Neuron (in vitro differentiated cells): Measurements from ENCODE around the gene MOG.

Experiments
- H2AFZ ChIP-seq: one replicate; pipeline ENCODE4 v1.6.1; 2013; ENCODE audit warnings: low read depth, mild to moderate bottlenecking, inconsistent platforms, low read length, moderate library complexity
- H3K27me3 ChIP-seq: one replicate; pipeline ENCODE4 v1.6.1; 2013; ENCODE audit warnings: low read length; ENCODE audit not compliant: insufficient read depth
- H3K36me3 ChIP-seq: one replicate; pipeline ENCODE4 v1.6.1; 2013; ENCODE audit warnings: low read length; ENCODE audit not compliant: insufficient read depth
- H3K4me1 ChIP-seq: one replicate; pipeline ENCODE4 v1.6.1; 2013; ENCODE audit warnings: low read length; ENCODE audit not compliant: insufficient read depth
- H3K4me3 ChIP-seq: 2 replicates; pipeline ENCODE4 v1.5.1; 2013; ENCODE audit warnings: mild to moderate bottlenecking, low read length, moderate library complexity
- H3K9me3 ChIP-seq: one replicate; pipeline ENCODE4 v1.6.1; 2013; ENCODE audit warnings: low read length

MOG gene

DNA sequence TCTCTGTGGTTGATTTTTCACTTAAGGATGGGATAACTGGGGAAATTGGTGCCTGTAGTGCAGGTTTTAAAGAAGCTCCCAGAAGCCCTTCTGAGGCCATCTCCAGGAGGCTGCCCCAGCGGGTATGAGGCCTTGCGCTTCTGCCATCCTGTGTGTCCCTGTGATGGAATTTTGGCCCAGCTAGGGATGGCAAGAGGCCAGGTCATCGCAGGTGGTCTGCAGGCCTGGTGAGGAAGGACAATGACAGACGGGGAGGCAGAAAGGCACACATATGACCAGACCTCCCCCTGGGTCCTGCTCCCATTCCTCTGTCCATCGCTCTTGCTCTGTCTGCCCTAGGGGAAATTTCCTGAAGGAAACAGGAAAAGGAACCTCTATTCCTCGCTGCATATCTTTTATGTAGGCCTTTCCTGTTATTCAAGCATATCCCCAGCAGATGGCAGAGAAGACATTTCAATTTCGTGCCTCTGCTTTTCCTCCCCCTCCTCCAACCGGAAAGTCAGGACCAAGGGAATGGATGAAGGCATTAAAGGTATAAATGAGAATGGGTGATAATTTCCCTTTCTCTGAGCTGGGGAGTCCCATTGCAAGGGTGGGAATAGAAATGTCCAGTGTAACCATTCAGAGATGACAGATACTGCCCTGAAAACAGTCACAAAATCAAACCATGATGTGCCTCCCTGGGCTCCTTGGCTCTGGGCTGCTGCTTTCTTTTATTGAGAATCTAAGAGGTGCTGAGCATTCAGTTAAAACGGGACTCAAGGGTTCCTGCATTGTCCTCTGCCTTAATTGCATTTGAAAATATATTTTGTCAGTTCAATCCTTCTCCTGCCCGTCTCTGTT is 48.7 kb downstream of the MOG start:
- no peak overlapping the region for H3K4me3 ChIP-seq

DNA sequence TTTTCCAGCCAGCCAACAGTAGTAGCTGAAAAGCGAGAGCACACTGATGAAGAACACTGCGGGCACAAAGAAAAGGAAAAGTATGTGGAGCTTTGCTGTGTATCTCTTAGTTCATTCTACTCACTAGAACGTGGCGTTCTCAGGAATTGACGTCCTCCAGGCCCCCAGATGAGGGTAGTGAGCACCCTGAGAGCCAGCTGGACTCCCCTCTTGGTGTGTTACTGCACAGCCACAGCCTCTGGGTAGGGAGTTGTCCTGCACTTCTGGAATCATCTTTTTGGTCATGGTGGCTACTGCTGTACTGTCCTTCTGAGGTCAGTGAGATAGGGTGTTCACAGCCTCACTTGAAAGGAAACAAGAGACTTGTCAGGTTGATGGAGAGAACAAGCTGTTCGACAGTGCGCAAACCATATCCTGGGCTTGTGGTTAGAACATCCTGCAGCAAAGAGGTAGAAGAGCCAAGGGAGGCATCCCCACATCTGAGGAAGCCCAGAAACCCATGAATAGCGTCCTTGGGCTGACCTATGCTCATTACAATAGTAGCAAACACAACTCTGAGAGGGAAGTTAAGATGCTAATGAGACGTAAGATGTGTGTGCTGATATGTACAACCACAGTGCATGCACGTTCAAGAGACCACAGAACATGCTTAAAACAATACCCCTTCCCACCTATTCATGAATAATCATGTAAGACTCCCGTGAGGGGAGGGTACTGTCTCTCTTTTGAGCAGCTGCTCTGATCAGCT is 51.7 kb downstream of the MOG start:
- Histone ChIP-seq H2AFZ (no peak overlapping the region), H3K36me3 (no peaks in the 10 kb centered on the region), H3K4me3 (no peak overlapping the region), H3K27me3 (no peaks in the 10 kb centered on the region), H3K9me3 (no peaks in the 10 kb centered on the region), H3K4me1 (no peaks in the 10 kb centered on the region)

More for the DNA sequence above, 48.7 kb downstream of the MOG start:
- no peaks in the 10 kb centered on the region for H3K36me3 ChIP-seq
- no peaks in the 10 kb centered on the region for H3K9me3 ChIP-seq
- H3K27me3 ChIP-seq = no peaks in the 10 kb centered on the region
- H2AFZ ChIP-seq = no peak overlapping the region
- H3K4me1 ChIP-seq = no peaks in the 10 kb centered on the region

DNA sequence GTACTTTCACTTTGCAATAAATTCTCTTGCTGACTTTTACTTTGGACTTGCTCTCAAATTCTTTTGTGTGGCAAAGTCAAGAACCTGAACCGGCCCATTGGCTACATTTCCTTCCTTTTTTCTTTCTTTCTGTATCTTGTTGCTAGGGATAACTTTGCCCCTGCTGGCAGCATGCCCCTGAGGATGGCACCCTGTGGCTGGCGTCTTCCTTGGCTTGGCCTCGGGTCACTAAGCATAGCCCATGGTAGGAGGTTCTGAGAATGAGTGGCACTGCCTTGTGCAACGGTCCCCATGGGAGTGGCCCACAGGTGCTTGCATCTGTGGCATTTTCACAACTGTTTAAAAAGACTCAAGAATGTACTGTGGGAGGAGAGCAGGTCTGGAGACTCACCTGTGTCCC is 52.3 kb downstream of the MOG start:
- Histone ChIP-seq H3K4me1 (no peaks in the 10 kb centered on the region), H3K4me3 (no peak overlapping the region), H2AFZ (no peak overlapping the region), H3K27me3 (no peaks in the 10 kb centered on the region), H3K9me3 (no peaks in the 10 kb centered on the region), H3K36me3 (no peaks in the 10 kb centered on the region)

DNA sequence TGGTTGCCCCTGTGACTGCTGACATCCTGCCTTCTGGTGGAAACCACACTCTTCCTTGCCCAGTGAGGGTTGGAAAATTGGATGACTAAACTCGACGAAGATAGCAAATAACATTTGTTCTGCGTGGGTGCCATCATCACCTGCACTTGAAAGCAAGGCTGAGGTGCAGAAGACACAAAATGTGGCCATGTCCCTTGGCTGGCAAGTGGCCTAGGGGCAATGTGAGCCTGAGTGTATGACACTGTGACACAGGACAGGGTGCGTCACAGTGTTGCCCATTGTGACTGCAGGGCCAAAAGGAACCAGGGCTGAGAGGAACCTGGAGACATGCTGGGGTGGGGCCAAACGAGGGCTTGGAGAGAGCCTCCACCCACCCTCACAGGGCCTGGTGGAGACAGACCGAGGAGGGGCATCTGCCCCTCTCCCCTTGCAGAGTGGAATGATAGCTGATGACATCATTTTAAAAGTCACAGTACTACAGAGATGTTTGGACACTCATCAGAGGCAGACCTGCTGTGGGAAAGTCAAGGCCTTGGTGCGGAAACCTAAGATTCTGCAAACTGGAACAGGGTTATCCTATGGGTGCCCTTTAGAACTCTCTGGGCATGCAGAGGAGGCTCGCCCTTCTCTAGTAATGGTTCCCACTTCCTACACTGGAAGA is 53.5 kb downstream of the MOG start:
- Histone ChIP-seq H3K36me3 (no peaks in the 10 kb centered on the region), H2AFZ (no peak overlapping the region), H3K4me1 (no peaks in the 10 kb centered on the region), H3K4me3 (no peak overlapping the region), H3K27me3 (no peaks in the 10 kb centered on the region), H3K9me3 (no peaks in the 10 kb centered on the region)

DNA sequence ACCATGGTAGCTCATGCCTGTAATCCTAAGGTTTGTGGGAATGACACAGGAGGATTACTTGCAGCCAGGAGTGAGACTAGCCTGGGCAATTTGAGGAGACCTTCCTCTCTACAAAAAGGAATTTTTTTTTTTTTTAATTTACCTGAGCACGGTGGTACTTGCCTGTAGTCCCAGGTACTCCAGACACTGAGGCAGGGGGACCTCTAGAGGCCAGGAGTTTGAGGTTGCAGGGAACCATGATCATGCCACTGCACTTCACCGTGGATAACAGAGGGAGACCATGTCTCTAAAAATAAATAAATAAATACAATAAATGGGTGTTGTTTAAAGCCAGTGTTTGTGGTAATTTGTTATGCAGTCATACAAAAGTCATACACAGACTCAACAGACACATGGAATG is 64.0 kb downstream of the MOG start:
- Histone ChIP-seq H3K4me1 (no peaks in the 10 kb centered on the region), H2AFZ (no peak overlapping the region), H3K27me3 (peaks cover 35% of the 10 kb centered on the region), H3K36me3 (no peaks in the 10 kb centered on the region), H3K9me3 (peaks cover 4% of the 10 kb centered on the region), H3K4me3 (no peak overlapping the region)
